ENCODE measurements around the gene SLC9A3.

Gene SLC9A3

GRCh38 chr5:420632-421286, 103.5 kb downstream of the SLC9A3 start:
- no peak overlapping the region for H3K4me3 ChIP-seq (ENCODE audit: low read depth, low read length)
- TF ChIP-seq, protein P1, sequence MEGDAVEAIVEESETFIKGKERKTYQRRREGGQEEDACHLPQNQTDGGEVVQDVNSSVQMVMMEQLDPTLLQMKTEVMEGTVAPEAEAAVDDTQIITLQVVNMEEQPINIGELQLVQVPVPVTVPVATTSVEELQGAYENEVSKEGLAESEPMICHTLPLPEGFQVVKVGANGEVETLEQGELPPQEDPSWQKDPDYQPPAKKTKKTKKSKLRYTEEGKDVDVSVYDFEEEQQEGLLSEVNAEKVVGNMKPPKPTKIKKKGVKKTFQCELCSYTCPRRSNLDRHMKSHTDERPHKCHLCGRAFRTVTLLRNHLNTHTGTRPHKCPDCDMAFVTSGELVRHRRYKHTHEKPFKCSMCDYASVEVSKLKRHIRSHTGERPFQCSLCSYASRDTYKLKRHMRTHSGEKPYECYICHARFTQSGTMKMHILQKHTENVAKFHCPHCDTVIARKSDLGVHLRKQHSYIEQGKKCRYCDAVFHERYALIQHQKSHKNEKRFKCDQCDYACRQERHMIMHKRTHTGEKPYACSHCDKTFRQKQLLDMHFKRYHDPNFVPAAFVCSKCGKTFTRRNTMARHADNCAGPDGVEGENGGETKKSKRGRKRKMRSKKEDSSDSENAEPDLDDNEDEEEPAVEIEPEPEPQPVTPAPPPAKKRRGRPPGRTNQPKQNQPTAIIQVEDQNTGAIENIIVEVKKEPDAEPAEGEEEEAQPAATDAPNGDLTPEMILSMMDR (IDR thresholded peaks at IDR 0.05; ENCODE audit: low read depth, low read length, missing control alignments) = no peak
- in situ Hi-C loops (cut with HindIII; ENCODE audit: low sequenced_read_pairs) = no loop called here
- no peak for DNase-seq (ENCODE audit: low read depth)

Data from astrocyte of the cerebellum (primary cell).